Measurements from ENCODE around the gene TAMALIN.

TAMALIN gene

GRCh38 chr12:52059582-52060497 is 53.1 kb downstream of the TAMALIN start:
- no peak overlapping the region for H3K4me3 ChIP-seq (ENCODE audit: low read depth, low read length)
- TF ChIP-seq CTCF (IDR thresholded peaks at IDR 0.05; ENCODE audit: insufficient read depth, low read depth, low read length, missing control alignments), result no peak
- DNase-seq (ENCODE audit: low read depth), result no peak

DNA sequence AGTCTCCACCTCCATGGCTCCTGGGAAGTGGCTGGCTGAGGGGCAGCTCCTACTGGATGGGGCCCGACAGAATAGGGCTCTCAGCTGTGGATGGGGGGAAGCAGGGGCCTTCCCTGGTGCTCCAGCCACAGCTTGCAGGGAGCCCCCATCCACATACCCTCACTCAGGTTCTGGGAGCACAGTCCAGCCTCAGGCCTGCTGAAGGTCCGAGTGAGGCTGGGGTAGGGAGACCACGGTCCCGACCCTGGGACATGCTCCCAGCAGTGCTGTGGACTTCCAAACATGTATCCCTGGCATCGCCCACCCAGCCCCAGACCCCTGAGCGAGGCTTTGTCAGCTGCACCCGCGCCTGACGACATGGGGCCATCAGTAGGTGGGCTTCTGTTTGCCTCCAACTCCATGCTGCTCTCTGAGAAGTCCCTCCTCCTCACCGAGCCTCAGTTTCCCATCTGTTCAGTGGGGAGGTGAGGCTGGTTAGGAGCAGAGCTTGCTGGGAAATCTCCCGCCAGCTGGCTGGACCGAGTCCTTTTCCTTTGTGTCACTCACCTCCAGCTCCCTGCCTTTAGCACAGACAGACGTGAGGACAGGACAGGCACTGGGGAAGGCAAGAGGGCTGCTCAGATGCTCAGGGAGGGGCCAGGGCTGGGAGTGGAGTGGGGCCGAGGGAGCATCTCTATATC is 53.9 kb downstream of the TAMALIN start:
- DNase-seq (ENCODE audit: low read depth), result no peak
- H3K4me3 ChIP-seq (ENCODE audit: low read depth, low read length), result no peak overlapping the region
- no peak for TF ChIP-seq CTCF (IDR thresholded peaks at IDR 0.05; ENCODE audit: insufficient read depth, low read depth, low read length, missing control alignments)

DNA sequence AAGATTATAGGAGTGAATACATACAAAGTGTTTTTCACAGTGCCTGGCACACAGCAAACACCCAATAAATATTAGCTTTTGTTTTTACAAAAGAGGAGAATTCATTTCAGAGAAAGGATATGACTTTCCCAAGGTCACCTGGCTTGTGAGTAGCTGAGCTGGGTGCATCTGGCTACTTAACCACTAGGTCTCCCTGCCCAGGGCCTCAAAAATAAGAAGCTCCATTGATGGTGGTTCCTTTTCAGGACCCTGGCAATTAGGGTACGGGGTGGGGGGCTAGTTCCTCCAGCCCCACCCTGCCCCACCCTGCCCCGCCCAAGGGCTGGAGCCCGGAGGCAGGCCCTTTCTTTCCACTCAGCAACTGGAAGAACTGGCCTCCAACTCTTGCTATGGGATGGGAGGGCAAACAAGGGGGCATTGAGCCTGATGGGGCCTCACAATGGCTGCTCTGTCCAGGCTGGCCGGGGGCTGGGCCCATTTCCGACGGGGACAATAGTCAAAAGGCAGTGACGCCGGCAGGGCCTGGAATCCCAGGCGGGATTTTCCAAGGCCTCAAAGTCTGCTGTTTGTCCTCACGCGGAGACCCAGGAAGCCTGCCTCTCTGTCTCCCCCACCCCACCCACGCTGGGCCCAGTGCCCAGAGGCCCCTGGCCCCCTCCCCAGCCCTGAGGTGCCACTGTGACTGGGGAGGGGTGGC is 54.9 kb downstream of the TAMALIN start:
- no peak for TF ChIP-seq CTCF (IDR thresholded peaks at IDR 0.05; ENCODE audit: insufficient read depth, low read depth, low read length, missing control alignments)
- H3K4me3 ChIP-seq (ENCODE audit: low read depth, low read length), result no peak overlapping the region
- no peak for DNase-seq (ENCODE audit: low read depth)

DNA sequence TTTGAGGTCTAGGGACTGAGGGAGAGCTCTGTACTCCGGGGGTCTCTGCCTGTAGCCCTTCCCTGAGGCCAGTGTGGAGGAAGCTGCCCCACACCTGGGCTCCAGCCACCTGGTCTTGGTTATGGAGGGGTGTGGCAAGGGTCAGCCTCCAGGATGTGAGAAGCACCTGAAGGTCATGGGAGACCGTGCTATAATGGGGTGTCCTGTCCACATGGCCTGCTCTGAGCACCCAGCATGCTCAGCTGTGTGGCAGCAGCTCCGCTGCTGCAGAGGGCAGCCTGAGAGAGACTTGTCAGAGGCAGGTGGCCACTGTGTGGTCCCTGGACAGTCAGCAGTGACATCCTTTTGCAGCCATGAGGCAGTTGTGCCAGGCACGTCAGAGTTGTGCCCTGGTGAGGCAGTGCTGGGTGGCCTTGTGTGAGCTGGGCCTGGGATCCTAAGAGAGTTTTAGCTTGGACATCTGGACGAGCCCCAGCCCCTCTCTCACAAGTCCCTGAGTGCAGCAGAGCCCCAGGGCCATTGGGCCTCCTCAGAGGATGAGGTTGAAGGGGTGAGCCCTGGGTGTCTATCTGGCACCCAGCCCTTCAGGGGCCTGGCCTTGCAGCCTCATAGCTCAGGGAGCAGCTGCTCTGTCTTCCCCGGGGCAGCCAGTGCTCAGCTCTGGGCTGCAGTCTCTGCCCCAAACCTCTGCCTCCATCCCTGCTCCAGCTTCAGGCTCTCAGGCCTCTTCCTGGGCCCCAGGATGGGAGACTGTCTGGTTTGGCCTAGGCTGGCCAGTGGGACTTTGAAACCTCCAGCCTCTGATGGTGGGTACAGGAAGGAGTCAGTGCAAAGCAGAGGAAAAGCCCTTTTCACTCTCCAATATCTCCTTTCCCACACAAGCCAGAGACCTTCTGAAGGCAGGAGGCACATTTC is 55.7 kb downstream of the TAMALIN start:
- TF ChIP-seq CTCF (IDR thresholded peaks at IDR 0.05; ENCODE audit: insufficient read depth, low read depth, low read length, missing control alignments), result no peak

DNA sequence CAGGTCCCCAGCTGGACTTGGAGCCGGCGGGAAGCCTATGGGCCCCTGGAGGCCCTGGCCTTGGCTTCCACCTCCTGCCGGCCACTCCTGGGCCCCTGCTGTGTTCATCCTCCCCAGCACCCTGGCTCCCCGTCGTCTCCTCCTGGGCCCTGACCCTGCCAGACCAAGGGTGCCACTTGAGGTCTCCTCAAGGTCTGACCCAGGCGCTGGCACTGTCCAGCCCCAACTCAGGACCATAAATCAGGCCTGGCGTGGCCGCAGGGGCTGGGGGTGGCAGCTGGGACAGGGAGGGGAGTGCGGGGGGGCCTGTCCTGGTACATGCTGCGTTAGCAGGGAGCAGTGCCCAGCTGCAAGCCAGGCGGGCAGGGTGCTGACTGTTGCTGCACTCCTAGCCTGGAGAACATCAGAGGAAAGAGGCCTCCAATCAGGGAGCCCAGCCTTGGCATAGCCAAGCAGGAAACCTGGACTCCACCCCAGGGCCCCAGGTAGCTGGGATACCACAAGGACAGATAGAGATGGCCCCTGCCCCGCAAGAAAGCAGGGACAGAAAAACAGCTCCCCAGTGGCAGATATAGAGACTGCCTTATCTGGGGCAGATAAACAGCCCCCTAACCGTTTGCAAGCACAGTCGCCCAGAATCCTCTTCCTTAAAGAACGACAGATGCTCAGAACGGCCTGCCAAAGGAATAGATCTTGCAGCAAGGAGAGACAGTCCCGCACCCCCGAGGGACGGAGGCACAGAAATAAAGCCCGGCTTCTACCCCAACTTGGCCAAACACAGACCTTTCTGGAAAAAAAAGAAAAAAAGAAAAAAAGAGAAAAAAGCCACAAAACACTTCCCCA is 56.6 kb downstream of the TAMALIN start:
- no peak overlapping the region for H3K4me3 ChIP-seq (ENCODE audit: low read depth, low read length)
- DNase-seq (ENCODE audit: low read depth), result no peak
- TF ChIP-seq CTCF (IDR thresholded peaks at IDR 0.05; ENCODE audit: insufficient read depth, low read depth, low read length, missing control alignments), result no peak

More for the DNA sequence above, 55.7 kb downstream of the TAMALIN start:
- H3K4me3 ChIP-seq (ENCODE audit: low read depth, low read length), result no peak overlapping the region
- no peak for DNase-seq (ENCODE audit: low read depth)

Data from GM12865 (cell line).